Activated effector memory CD4-positive, alpha-beta T cell treated with anti-CD3 and anti-CD28 coated beads, Interleukin-2, amount 50 U/mL, for 16 hours (primary cell): ENCODE results near the gene OAF.
"Not testable (repeated sequence)": the region's sequence is repeated elsewhere in the genome, so short reads cannot be mapped to it uniquely, and the experiment has no call there.

Experiments used
- DNase-seq: peaks from one replicate; pipeline ENCODE4 v3.0.0-alpha.2; 2020

OAF gene

DNA sequence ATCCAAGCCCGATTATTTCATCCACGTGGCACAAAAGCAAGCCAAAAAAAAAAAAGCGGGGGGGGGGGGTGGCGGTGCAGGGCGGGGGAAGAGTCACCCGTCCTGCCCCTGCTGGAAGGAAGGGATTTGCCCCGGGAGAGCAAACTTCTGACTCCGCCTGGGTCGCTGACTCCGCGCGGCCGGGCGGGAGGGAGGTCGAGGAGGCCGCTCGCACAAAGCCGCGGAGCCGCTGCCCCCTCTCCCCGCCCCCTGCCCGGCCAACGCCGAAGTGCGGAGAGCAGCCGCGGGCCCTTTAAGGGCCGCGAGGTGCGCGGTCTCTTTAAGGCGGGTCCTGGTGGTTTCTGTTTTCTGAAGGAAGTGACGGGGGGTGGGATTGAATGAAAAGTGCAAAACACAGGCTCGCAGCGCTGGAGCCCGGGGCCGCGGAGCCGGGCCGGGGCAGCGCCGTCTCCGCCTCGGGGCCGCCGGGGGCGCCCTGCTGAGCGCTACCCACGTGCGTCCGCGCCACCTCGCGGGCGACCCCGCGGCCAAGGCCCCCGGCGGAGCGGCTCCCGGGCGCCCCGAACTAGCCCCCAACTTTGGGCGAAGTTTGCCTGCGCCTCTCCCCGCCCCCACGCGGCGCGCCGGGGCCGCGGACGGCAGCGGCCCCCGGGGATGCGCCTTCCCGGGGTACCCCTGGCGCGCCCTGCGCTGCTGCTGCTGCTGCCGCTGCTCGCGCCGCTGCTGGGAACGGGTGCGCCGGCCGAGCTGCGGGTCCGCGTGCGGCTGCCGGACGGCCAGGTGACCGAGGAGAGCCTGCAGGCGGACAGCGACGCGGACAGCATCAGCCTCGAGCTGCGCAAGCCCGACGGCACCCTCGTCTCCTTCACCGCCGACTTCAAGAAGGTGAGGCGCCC lies at the start of gene OAF:
OAF (plus strand) TSS at position 407 of the 896 bp plus-strand sequence; CDS start at position 655, 248 bp downstream.
- peak; percentile 77 for DNase-seq

- DNase-seq, result no peak
These were observed 43.2 kb upstream of the OAF start for GRCh38 chr11:120167659-120168058.

GRCh38 chr11:120168108-120168959 lies 42.5 kb upstream of the OAF start:
- DNase-seq, result no peak

DNA sequence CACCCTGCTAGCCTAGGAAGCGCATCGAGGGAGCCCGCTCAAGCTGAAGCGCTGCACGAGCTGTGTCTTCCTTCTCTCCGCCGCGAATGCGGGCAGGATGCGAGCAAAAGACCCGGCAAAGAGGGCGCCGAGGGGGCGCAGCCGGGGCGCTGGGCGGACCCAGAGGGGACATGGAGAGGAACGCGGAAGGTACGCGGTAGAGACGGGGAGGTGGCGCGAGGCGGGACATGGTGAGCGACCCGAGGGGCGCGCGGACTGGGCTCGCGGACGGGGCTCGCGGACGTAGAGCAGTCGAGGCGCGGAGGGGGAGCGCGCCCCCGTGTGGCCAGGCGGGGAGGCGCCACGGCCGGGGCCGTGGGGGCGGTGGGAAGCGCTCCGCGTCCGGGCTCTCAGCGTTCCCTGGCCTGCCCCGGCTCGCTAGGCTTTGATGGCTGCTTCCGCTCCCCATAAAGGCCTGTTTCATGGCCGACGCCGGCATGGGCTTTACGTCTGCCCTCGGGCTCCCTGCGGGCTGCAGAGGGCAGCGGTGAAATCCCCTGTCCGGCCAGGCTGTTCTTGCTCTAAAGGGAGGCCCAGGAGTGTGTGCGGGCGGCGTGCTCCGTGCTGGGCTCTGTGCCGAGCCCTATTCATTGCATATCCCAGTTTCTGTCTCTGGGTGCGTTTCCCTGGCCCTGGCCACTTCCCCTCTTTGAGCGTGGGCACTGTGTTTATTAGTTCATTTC lies 41.7 kb upstream of the OAF start:
- peak; percentile 79 for DNase-seq

GRCh38 chr11:120169981-120170698 lies 40.7 kb upstream of the OAF start:
- DNase-seq, result no peak

DNA sequence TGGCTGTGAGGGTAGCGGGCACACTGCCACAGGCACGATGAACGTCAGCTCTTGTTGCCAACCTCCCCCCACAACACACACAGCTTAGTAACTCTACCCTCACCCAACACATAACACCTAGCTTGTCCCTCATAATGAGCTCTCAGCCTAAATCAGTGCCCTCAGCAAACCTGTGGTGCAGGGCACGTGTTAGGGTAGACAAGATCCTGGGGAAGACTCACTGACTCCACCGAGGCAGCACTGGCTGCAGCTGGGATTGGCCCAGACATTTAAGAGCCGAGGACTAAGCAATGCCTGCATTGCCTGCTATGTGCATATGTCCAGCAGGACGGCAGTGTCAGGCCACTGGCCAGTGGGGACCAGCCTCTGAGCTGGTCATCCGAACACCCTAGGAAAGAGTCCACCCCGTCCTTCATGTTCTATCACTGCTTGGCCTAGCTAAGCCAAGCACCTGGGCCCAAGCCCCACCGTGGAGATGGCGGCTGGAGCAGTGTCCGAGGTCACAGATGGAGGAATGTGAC lies 40.0 kb upstream of the OAF start:
- DNase-seq, result no peak

GRCh38 chr11:120172054-120172911 lies 38.5 kb upstream of the OAF start:
- DNase-seq, result peak; percentile 72

DNA sequence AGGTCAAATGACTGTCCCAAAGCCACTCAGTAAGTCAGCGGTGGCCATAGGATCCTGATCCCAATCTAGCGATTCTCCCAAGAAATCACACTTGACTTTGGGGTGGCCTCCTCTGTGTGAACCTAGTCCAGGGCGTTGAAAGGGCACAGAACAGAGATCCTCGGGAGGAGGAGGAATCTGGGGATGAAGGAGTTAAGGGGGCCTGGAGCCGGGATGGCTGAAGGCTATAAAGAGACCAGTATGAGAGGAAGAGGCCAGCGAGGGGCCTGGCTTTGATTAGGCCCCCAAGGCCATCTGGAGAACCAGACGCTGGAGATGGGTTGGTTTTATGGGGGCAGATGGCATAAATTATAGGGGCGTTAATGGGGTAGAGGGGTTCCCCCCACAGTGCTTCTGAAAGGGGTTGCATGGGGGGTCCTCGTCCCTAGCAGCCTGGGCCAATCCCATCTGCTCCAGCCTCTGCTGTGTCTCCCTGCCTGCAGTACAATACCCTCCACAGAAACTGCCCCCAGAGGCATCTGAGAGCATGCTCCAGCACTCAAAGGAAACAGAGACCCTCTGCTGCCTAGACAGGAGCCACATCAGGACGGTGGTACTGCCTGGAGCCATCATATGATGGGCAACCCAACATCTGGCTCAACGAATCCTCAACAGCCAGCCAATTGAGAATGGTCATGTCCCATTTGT lies 37.7 kb upstream of the OAF start:
- DNase-seq, result no peak

DNA sequence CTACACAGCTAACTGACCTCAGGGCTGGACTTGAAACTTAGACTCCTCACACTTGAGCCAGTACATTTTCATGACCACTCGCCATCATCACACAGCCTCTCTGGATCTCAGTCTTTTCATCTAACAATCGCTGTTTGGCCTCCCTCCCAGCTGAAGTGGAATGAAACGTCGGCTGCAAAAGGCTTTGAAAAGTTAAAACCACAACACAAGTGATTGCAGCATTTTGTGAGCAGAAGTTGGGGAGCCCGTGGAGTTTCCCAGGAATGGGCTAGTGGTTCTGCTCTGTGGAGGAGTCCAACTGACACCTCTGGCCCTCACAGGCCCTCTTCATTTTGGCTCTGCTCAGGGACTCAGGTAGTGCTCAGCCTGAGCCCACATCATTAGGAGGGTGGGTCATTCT lies 37.0 kb upstream of the OAF start:
- no peak for DNase-seq

- no peak for DNase-seq
These were observed 36.0 kb upstream of the OAF start for GRCh38 chr11:120174866-120175265.

GRCh38 chr11:120178561-120179056 lies 32.2 kb upstream of the OAF start:
- DNase-seq, result no peak

DNA sequence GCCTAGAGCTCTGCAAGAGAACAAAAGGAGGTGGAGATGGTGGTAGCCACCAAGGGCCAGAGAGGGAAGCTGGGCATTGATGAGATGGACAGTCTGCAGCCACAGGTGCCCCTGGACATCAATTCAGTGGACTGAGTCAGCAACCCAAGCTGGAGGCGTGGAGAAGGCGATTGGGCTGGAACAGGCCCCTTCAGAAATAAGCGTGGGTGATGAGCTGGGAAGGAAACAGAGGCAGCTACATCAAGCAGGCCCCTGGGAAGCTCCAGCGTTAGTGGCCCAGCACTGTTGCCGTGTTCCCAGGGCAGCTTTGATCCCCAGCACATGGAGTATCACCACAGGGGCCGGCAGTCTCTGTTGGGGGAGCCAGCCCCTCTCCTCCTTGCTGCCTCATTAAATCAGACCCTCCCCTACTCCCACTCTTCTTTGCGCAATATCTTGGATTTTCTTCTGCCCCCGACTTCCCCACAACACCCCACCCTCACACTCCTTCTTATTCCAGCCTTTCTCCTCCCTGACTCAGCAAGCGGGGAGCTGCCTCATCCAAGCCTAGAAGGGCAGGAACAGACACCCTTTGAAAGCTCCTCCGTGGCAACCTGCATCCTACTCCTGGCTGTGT lies 31.7 kb upstream of the OAF start:
- no peak for DNase-seq

DNA sequence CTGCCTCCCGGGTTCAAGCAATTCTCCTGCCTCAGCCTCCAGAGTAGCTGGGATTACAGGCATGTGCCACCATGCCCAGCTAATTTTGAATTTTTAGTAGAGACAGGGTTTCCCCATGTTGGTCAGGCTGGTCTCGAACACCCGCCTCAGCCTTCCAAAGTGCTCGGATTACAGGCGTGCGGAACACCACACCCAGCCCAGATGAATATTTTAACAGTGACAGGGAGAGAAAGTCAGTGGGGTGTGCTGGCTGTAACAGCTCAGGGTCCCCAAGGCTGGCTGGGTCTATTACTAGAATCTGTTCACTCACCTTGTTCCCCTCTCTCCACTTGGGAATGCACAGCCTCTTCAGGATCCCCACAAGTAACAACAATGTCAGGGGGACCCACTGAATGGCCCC lies 30.8 kb upstream of the OAF start:
- DNase-seq, result not testable (repeated sequence)

DNA sequence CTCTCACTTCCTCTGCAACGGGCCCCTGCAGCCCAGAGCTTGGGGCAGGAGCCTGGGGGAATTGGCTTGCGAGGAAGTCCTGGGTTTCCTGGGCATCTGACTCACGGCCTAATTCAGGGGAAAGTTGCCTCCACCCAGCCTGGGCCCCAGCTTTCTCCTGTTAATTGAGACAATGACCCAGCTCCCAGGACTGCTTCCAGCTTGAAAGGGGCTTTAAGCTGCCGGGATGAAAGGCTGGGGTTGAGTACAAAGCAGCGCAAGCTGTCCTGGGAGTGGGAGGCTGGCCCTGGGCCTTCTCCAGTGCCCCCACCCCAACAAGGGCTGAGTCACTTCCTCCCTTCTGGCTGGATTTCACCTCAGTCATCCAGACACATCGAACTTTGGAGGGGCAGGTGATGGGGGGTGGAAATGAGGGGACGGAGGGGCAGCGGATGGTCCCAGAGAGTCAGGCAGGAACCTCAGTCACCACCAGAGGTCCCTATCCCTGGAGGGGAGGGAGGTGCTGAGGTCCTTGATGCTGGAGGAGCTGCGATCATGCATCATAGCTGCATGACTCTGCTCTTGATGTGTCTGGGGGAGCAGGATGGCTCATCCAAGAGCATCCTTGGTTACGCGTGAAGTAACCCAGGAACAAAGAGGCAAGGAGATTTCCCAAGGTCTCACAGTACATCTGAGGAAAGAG lies 30.1 kb upstream of the OAF start:
- no peak for DNase-seq

DNA sequence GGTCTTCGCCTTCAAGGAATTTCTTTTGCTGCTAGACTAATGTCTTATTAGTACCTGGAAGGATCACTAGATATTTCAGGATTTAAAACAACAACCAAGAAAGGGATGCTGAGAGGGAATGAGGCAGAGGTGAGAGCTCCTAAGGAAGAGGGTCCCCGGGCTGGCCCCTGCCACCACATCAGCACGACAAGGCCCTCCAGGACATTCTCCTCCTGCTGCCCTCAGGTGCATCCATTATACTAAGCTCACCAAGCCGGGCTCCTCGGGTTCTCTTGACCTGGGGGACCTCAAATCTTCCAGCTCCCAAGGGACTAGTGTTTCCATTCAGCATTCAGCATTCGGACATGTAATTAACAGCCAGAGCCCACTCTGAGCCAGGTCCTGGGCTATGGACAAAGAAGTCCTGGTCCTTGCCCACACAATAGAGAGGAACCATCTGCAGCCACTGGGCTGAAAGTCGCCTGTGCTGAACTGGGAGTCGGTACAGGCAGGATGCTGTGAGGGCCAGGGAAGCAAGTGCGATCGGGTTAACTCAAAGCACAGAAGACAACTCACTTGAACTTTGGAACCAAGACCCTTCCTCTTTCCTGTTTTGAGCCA lies 29.4 kb upstream of the OAF start:
- no peak for DNase-seq

- no peak for DNase-seq
These were observed 28.5 kb upstream of the OAF start for GRCh38 chr11:120182372-120182771.

- DNase-seq, result no peak
These were observed 27.9 kb upstream of the OAF start for GRCh38 chr11:120182790-120183491.

DNA sequence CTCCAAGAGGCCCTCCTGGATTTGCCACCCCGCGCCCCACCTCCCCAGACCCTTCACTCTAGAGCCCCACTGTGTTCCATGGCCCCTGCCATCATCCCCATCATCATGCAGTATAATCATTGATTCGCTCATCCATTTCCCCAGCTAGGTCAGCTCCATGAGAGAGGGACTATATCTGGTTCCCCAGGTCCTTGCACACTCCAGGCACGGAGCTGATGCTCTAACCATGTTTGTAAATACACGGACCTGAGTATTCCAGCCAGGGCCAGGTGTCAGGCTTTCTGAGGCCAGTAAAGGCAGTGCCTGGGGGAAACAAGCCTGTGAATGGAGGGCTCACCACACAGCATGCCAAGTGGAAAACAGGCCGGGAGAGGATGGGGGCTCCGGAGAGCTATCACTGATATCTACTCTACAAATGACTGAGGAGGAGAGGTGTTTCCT lies 27.1 kb upstream of the OAF start:
- no peak for DNase-seq
